Nephron progenitor cell (in vitro differentiated cells): ENCODE data around the gene TPM3.
"Not testable (repeated sequence)": the region's sequence is repeated elsewhere in the genome, so short reads cannot be mapped to it uniquely, and the experiment has no call there.

Source experiments
- DNase-seq: peaks from one replicate; pipeline ENCODE4 v3.0.0; 2021
- H3K27ac Mint-ChIP-seq: 2 replicates; pipeline ENCODE4 v1.8.0; 2021; ENCODE audit warnings: mild to moderate bottlenecking, moderate library complexity, mixed read lengths
- H3K27me3 Mint-ChIP-seq: 2 replicates; pipeline ENCODE4 v1.8.0; 2021; ENCODE audit warnings: mild to moderate bottlenecking, low read depth, mixed read lengths; ENCODE audit not compliant: poor library complexity
- H3K36me3 Mint-ChIP-seq: 2 replicates; pipeline ENCODE4 v1.8.0; 2021; ENCODE audit warnings: low read depth, mixed read lengths
- H3K4me1 Mint-ChIP-seq: 2 replicates; pipeline ENCODE4 v1.8.0; 2021; ENCODE audit warnings: mixed read lengths
- H3K4me3 Mint-ChIP-seq: 2 replicates; pipeline ENCODE4 v1.8.0; 2021; ENCODE audit warnings: mild to moderate bottlenecking, moderate library complexity, mixed read lengths
- H3K9me3 Mint-ChIP-seq: 2 replicates; pipeline ENCODE4 v1.8.0; 2021; ENCODE audit warnings: mild to moderate bottlenecking, moderate library complexity, mixed read lengths
- CTCF ChIP-seq: fragments of 200-600 bp; sonication (generic); IDR thresholded peaks from 2 replicates; pipeline ENCODE4 v1.5.0; 2021; ENCODE audit warnings: antibody characterized with exemption

TPM3 gene

GRCh38 chr1:154155251-154155650 is 36.6 kb downstream of the TPM3 start:
- no peak for TF ChIP-seq CTCF
- peaks cover 5% of the 10 kb centered on the region for H3K9me3 Mint-ChIP-seq
- peak overlapping the region; percentile 93 for H3K27ac Mint-ChIP-seq
- no peaks in the 10 kb centered on the region for H3K27me3 Mint-ChIP-seq
- peaks cover 20% of the 10 kb centered on the region for H3K4me1 Mint-ChIP-seq
- no peak for DNase-seq
- H3K36me3 Mint-ChIP-seq, result peaks cover 43% of the 10 kb centered on the region
- no peak overlapping the region for H3K4me3 Mint-ChIP-seq

GRCh38 chr1:154154534-154155191 is 37.2 kb downstream of the TPM3 start, which contains the start of gene NUP210L:
TSS of gene NUP210L (minus strand) at chr1:154155073.
- H3K27me3 Mint-ChIP-seq, result no peaks in the 10 kb centered on the region
- peak within 1 kb of the TSS; percentile 93 for H3K27ac Mint-ChIP-seq
- H3K4me1 Mint-ChIP-seq, result peaks cover 20% of the 10 kb centered on the region
- DNase-seq, result peak; percentile 18
- H3K36me3 Mint-ChIP-seq, result peaks cover 37% of the 10 kb centered on the region
- peaks cover 3% of the 10 kb centered on the region for H3K9me3 Mint-ChIP-seq
- H3K4me3 Mint-ChIP-seq, result no peak within 1 kb of the TSS
- no peak for TF ChIP-seq CTCF

- TF ChIP-seq CTCF, result no peak
- Mint-ChIP-seq H3K27me3 (no peaks in the 10 kb centered on the region), H3K4me3 (no peak overlapping the region), H3K9me3 (peaks cover 2% of the 10 kb centered on the region), H3K4me1 (peaks cover 20% of the 10 kb centered on the region), H3K36me3 (peaks cover 31% of the 10 kb centered on the region), H3K27ac (no peak overlapping the region)
- DNase-seq, result no peak
Measured at GRCh38 chr1:154154053-154154452, 37.8 kb downstream of the TPM3 start.

GRCh38 chr1:154151311-154151710 is 40.6 kb downstream of the TPM3 start:
- no peaks in the 10 kb centered on the region for H3K27me3 Mint-ChIP-seq
- no peak for DNase-seq
- no peak overlapping the region for H3K27ac Mint-ChIP-seq
- peaks cover 3% of the 10 kb centered on the region for H3K4me1 Mint-ChIP-seq
- H3K4me3 Mint-ChIP-seq, result no peak overlapping the region
- H3K36me3 Mint-ChIP-seq, result peaks cover 6% of the 10 kb centered on the region
- no peaks in the 10 kb centered on the region for H3K9me3 Mint-ChIP-seq
- no peak for TF ChIP-seq CTCF

- no peaks in the 10 kb centered on the region for H3K27me3 Mint-ChIP-seq
- H3K27ac Mint-ChIP-seq, result peak overlapping the region; percentile 24
- TF ChIP-seq CTCF, result no peak
- no peak for DNase-seq
- no peaks in the 10 kb centered on the region for H3K36me3 Mint-ChIP-seq
- H3K4me1 Mint-ChIP-seq, result no peaks in the 10 kb centered on the region
- H3K9me3 Mint-ChIP-seq, result no peaks in the 10 kb centered on the region
- no peak overlapping the region for H3K4me3 Mint-ChIP-seq
Measured at GRCh38 chr1:154148807-154149206, 43.1 kb downstream of the TPM3 start.

GRCh38 chr1:154147505-154147904 is 44.4 kb downstream of the TPM3 start:
- not testable (repeated sequence) for H3K27me3 Mint-ChIP-seq, H3K27ac Mint-ChIP-seq, DNase-seq, H3K4me3 Mint-ChIP-seq, H3K9me3 Mint-ChIP-seq, H3K4me1 Mint-ChIP-seq, H3K36me3 Mint-ChIP-seq
